Inflammatory macrophage (primary cell): Measurements from ENCODE around the gene SH2D7.

Experiments used
- DNase-seq, 2 donors: peaks; one replicate each; pipeline ENCODE4 v3.0.0-alpha.2; 2020 to 2022

The SH2D7 gene

DNA sequence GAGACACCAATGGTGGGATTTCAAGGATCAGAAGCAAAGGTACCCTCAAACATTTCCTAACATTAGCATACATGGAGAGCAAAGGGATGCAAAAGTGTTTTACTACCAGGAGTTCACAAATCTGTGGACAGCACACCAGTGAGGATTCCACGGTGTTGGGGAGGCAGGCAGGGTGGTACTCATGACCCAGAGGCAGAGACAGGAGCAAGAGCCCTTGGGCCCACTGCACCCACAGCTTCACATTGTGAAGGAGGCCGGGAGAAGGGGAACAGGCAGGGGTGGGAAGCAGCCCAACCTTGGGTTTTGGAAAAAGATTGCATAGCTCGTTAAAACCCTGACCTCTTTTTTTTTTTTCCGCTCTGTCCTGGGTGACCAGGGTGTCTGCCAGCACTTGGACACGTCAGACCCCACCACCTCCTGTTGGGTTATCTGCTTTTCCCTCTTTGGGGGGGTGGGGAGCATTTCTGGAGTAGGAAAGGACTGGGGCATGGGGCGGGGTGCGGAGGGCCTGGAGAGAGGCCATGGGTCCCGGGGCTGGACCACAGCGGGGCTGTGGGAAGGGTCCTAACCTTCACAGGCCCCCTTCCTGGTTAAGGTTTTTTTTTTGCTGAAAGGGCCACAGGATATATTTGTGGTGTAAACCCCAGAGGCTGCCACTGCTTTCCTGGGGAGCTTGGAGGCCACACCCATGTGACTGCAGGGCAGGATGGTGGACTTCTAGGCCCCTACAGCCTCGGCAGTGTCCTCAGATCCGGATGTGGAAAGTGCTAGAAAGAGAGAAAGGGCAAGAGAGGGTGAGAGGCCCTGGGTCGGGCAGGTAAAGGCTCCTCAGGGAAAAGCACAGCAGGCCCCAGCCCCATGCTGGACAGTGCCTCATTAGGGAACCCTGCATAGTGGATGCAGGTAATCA, 12.5 kb downstream of the SH2D7 start:
- DNase-seq = no peak

DNA sequence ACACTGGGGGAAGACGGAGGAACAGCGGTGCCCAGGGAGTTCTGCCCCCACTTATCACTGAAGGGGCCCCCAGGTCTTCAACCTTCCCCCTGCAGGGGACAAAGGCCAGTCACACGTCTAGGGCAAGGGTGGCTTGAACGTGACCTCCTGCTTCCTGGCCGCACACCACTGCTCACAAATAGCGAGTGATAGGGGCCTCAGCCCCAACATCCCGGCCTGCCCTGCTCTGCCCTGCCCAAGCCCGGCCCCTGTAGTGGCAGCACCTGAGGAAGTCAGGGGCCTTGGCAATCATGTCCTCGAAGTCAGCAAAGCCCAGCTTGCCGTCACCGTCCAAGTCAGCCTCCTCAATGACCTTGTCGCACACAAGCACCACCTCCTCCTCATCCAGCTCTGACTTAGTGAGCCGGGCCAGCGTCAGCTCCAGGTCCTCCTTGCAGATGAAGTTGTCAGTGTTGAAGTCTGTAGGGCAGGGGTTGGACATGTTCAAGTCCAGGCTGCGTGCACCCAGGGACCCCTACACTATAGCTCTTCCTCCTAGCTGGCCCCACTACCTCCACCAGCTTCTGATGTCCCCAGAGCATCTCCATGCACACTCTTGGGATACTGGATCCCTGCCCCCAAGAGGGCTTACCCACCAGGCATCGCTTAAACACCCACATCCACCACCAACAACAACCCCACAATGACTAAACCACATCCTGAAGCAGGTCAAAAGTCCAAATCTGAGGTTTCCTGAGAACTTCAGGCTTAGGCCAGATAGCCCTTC, 13.3 kb downstream of the SH2D7 start:
- peak in 1 of 2 donors; percentile 40 for DNase-seq

DNA sequence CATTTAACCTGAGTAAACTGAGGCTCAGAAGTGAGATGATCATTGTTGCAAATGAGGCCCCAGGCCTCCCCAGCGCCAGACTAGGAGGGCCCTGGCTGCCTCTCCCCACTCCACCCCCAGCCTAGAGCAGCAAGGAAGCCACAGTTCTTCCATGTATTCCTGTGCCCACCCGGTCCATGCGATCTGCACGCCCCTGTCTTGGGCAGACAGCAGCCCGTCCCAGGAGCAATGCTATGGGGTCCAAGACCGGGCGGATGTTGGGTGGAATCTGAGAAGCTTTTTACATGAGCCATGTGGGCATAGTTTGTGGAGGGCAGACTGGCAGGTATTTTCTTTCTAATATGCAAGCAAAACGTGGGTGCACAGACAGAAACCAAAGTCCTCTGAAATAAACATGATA, 15.1 kb downstream of the SH2D7 start:
- DNase-seq = no peak

DNA sequence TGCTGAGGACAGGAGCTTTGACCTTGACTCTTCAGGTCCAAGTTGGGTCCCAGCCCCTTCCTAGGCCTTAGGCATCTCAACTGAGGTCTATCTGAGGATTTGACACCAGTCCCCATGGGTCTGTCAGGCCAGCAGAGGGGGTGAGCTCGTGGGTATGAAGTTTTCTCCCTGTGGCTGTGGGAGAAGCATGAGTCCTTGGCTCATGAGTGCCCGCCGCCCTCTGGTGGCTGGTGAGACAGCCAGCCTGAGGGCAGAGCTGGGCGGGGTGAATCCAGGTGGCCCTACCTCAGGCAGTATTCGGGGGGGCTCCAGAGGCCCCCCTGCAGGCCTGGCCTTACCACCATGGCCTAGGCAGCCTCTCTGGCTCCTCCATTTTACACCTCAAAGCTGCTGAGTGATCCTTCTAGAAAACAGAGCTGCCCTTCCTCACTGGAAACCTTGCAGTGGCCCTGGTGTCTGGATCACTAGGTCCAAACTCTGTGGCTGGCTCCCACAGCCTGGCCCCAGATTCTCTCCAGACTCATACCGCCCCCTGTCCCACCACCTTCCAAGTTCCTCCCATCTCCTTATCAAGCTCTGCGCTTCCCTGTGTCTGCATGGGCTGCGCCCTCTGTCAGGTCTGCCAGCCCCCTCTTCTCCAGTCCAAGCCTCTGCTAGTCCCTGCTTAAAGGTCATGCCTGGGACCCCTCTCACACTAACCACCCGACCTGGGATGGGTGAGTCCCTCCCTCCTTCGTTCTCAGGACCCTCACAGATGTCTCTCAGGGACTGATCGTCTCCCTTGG, 16.1 kb downstream of the SH2D7 start:
- peak; percentile 90 to 93 for DNase-seq

DNA sequence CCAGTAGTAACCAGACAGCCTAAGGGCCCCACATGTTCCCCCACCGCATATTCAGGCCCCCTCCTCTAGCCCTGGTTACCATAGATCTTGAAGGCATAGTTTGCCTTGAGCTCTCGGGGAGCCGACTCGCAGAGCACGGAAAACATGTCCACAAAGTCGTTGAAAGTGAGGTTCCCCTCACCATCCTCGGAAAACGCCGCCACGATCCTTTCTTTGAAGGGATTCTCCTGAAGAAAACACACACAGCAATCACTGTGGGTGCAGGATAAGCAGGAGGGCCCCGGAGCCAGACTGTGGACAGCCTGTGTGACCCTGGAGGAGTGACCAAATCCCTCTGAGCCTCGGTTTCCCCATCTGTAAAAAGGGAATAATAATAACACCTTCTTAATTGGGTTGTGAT, 16.8 kb downstream of the SH2D7 start:
- DNase-seq = no peak

DNA sequence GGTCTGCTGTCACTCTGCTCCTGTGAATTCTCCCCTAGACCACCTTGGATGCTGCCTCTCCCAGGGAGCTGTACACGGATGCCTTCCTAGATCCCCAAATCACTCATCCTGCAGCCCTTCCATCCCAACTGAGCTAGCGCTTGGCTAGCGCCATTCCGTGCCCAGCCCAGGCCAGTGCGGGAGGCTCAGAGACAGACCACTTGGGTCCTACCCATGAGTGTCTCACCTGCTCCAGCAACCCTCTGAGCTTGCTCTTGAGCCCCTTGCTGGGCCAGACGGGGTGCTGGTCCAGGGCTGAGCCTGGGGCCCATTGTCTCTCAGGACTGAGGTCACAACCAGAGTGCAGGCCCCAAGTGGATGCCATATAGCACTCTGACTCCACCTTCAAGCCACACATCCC, 17.7 kb downstream of the SH2D7 start:
- no peak for DNase-seq

DNA sequence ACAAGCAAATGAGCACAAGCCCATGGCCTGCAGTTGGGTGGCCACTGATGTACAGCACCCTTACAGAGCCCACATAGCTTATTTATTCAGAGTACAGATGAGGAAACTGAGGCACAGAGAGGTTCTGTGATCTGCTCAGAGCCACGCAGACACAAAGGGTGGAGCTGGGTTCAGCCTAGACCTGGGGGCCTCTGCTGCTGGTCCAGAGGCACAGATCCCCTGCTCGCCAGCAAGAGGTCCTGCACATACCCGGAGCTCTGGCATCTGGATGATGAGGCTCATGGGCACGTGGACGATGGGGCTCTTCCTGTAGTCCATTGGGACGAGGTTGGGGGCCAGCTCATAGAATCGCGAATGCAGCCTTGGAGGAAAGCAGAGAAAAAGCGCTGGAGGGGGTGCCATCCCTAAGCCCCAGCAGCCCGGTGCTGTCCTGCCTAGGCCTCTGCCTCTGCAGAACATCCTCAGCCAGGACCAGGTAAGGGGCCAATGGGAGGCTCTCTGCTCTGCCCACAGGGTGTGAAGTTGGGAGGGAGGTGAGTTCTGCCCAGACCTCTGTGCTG, 18.6 kb downstream of the SH2D7 start:
- no peak for DNase-seq

DNA sequence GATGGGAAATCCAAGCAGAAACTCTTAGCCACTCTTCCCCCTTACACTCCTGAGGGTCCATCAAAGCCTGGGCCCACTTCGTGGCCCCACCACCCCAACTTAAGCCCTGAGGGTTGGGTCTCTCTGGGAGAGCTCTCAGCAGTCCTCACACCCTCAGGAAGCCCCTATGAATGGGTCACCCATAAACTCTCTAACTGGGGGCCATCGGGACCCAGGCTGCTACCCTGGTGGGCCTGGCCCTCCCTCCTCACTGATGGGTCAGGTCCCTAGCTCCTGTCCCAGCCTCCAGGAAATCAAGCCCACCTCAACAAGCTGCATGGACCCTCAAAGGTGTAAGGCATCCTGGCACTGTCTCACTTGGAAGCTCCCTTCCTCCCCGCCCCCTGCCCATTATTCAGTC, 19.4 kb downstream of the SH2D7 start:
- DNase-seq = no peak

DNA sequence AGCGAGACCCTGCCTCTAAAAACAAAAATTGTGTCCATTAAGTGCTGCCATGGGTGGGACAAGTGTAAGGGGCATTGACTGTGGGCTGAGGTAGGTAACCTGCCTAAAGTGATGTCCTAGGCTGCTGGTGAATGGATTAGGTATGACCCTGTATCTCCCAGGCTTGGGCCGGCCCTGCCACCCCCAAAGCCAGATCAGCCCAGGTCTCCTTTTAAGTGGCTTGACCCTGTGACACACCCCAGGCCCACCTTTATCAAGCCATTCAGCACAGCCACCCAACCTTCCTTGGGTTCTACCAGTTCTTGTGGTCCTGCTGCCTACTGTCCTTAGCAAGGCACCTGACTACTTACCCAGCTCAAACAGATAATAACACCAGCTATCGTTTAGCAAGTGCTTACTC, 20.2 kb downstream of the SH2D7 start:
- no peak for DNase-seq

DNA sequence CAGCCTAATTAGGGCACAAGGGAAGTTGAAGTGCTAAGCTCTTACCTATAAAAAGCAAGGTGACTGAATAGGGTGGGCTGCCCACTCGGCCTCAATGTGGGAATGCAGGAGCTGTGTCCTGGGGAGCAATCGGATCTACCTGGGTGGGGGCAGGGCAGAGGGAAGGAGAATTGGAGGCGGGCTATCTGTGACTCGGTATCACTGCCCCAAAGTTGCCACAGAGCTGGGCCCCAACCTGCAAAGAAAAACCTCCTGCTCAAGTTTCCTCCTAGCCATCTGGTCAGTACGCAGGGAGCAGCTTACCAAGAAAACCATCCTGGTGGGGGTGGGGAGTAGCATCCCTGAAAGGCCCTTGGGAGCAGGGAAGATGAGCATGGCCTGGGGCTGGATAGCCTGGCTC, 28.2 kb downstream of the SH2D7 start:
- DNase-seq = no peak

DNA sequence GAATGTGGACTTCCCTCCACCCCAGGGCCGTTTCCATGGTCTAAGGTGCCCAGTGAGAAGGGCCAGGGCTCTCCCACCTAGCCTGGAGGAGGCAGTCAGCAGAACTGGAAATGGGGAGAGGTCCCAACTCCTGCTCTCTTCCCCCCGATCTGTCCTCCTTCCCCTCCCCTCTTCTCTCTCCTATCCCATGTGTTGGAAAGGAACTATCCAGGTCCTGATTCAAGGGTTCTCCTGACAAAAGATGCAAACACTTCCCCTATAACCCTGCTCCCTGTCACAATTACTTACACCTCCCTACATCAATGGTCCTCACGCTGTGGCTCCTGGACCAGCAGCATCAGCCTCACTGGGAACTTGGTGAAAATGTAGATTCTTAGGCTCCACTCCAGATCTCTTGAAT, 32.9 kb downstream of the SH2D7 start:
- no peak for DNase-seq

DNA sequence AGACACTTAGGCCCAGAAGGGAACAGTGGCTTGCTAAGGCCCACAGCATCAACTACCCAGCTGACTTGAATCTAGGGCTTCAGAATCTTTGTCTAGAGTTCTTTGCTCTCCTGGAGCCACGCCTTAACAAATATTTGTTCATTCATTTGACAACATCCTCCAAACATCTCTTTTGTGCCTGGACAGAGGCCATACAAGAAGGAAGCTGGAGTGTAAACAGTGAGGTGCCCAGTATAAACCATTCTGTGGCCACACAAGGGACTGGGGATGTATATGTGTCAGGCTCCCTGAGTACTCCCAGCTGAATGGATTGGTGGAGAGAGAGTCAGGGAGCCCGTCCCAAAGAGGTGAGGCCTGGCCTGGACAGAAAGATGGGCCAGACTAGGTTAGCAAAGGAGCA, 35.5 kb downstream of the SH2D7 start:
- DNase-seq = no peak

DNA sequence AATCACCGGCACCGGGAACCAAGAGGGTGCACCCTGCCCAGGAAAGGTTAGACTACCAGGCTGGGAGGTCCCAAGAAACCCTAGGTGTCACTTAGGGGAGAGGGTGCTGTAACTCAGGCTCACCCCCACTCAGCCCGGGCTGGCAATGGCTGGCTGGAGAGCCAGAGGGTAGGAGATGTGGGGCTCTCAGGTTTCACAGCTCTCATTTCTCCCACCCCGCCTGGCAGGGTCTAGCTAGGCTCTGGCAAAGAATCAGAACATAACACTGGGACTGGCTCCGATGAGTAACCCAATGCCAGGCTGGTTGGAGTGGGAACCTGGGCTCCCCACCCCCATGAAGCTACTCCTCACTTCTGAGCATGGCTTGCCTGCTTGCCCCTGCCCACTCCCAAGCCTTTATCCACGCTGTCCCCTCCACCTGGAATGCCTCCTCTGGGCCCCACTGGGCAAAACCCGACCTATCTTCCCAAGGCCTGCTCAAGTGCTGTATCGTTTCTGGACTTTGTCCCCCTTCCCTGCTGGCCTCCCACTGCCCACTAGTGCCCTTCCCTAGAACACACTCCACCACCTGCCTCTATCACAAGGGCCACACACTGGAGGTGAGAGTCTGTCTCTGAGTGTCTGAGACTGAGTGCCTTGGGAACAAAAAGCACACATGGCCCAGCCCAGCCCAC, 36.9 kb downstream of the SH2D7 start:
- DNase-seq = no peak

DNA sequence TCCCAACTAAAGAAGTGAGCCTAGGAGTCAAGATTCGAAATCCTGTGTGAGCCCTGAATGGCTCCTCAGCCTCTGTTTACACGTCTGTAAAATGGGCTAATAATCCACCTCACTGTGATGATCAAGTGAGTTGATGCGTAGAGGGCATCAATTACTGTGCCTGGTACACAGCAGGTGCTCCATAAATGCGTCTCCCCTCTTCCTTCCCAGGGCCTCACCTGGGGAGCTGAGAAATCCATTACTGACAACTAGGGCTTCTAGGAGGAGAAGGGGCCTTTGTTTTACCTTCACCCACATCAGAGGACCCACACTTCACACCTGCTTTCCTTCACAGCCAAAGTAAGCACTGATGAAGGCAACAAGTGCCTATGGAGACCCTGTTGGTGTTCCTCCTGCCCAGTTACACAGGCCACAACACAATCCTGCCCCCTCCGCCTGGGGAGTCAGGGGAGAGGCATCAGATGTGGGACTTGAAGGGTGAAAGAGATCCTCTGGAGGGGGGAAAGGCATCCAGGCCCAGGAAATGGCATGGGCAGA, 37.5 kb downstream of the SH2D7 start:
- DNase-seq = no peak

DNA sequence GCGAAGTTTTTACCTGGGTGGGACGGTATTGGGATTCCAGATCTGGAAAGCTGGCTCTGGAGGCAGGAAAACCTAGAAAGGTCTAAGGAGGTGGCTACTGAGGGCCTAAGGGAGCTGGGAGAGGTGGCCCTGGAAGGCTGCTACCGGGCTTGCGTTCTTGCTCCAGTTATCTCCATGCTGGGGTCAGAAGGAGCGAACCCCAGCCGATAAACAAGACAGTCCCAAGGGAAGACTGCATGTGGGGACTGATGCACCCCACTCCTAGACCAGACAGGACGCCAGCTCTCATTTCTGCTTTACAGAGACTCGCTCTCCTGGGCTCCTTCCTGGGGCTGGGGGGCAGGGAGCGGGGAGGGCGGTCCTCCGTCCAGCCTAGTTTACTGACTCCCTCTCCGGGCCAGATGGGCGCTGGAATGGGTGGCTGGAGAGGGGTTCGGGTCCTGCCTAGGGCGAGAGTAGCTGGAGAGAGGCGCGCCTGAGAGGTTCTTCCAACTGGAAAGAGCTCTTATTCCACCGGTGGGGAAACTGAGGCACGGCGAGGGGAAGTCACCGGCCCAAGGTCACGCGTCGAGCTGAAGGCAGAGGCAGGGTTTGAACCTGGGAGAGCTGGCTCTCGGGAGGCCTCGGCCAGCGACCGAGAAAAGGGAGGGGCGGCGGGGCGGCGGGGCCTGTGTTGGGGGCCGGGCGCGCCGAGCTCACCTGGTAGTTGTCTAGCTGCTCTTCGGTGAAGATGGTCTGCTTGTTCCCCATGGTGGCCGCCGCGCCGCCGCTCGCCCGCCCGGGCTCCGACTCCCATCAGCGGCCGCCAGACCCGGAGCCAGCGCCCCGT, 38.3 kb downstream of the SH2D7 start:
- no peak for DNase-seq

DNA sequence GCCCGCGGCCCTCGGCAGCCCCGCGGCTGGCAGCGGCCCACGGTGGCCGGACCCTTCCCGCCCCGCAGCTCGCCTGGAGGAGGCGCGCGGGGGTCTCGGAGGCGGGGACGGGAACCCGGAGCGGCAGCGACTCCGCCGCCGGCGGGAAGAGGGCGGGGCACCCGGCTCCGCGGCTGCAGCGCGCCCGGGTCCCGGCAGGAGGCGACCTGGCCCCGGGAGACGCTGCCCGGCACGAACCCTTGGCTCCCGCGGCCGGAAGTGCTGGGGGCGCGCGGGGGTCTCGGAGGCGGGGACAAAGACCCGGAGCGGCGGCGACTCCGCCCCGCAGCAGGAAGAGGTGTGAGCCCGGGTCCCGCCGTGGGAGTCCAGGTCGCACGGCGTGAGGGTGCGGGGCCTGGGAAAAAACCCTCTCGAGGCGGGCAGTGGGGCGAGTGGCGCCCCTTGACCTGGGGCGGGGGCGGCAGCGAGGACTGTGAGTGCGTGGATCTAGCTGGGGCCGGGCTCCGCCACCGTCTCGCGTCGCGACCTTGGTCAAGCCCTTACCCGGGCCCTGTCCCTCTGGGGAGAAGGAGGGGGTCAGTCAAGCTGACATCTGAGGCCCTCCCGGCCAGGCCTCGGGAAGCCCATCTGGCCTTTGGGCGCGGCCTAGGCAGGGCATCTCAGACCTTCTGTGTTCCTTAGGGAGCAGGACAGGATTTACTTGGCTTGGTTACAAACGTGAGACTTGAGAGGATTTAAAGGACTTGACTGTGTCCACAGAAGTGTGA, 39.1 kb downstream of the SH2D7 start, which contains the start of gene CIB2:
CIB2 (minus strand) TSS at position 151 of the 767 bp plus-strand sequence. CDS start 230 bp downstream, outside the sequence.
- peak; percentile 47 to 64 for DNase-seq

DNA sequence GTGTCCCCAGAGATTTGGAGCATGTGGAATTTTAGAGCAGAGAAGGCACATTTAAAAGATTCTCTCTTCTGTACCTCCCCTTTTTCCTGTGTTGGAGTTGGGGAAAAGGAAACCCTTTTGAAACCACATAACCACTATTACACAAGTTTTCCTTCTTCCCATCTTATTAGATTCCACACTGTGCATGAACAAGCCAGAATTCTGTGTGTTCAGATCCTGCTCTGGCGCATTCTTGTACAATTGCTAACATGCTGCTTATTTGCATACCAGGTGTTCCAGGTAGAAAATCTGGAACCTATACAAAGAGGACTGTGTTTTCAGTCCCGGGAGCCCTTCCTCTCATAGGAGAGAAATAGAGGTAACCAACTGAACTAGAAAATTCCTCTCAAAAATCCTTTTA, 41.4 kb downstream of the SH2D7 start:
- DNase-seq = no peak

DNA sequence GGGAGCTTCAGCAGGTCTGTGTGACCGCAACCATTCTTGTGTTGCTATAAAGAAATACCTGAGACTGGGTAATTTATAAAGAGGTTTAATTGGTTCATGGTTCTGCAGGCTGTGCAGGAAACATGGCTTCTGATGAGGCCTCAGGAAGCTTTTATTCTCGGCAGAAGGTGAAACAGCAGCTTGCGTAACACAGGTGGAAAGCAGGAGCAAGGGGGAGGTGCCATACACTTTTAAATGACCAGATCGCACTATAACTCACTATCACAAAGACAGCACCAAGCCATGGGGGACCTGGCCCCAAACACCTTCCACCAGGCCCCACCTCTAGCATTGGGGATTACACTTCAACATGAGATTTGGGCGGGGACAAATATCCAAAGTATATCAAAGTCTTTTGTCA, 47.2 kb downstream of the SH2D7 start:
- DNase-seq = no peak

DNA sequence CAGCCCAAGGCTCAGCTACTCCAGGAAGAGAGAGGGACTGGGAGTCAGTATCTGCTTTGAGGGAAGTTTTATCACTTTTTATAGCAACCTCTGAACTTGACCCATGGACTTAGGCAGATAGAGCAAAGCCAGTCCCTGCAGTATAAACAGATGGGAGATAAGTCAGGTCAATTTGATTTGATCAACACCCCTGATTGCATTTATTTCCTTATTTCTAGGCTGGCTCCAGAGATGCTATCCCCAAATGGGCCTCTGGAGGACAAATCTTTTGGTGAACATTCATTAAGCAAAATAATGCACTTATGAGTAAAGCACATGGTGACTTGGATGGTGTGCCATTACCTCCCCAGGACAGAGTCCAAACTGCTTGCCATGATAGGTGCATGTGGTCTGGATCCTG, 47.9 kb downstream of the SH2D7 start:
- DNase-seq = no peak

DNA sequence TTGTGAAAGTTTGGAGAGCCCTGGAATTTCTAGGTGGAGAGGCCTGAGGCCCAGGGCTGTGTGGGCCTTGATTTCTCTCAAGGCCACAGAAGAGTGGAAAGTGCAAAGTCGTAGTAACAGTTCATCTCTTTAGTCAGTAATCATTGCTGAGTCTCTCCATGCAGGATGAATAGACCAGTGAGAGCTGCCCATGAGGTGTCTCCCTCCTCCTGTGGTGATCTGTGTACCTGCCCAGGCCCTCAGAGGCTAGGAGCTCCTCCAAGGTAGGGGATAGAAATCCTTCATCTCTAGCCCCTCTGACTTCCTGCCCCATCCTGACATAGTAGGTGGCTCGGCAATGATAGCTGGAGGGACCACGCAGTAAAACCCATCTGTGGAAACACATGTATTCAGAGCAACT, 50.0 kb downstream of the SH2D7 start:
- DNase-seq = no peak
